B cell (primary cell): ENCODE measurements around the gene CC2D2B. TPM values are rescaled to one million over a fixed set of nuclear protein-coding genes. Genes with fewer than 3 reads are reported as not detected.

Experiments
- ATAC-seq: fragments of 200-7000 bp; cut with Tn5 transposase; one replicate; pipeline ENCODE4 v1.10.0; 2021; ENCODE audit warnings: low read depth, mild to moderate bottlenecking, moderate number of reproducible peaks, moderate library complexity
- CTCF ChIA-PET: fragments of 350-600 bp; sonication (Branson Sonifier 250); formaldehyde crosslinking; loops from one replicate; lab custom pipeline; 2021; ENCODE audit warnings: antibody characterized with exemption, inconsistent platforms; lab: Charles Lee
- POLR2A ChIA-PET: fragments of 350-600 bp; sonication (Branson Sonifier 250); formaldehyde crosslinking; loops from one replicate; lab custom pipeline; 2021; ENCODE audit warnings: antibody characterized with exemption; lab: Charles Lee
- DNase-seq: peaks from one replicate; pipeline ENCODE4 v3.0.0; 2013
- H2AFZ ChIP-seq: 2 replicates; pipeline ENCODE4 v1.6.1; 2012; ENCODE audit warnings: mild to moderate bottlenecking, low read depth, low read length; ENCODE audit not compliant: insufficient read depth, poor library complexity, severe bottlenecking
- H3K27ac ChIP-seq, 2 donors: 1 replicate in 1 of 2; 2 replicates in 1 of 2; pipeline ENCODE4 v1.5.1; 2012 to 2013; ENCODE audit warnings: low read length in 2 of 2, mild to moderate bottlenecking in 2 of 2, moderate library complexity in 1 of 2
- H3K27me3 ChIP-seq, 4 experiments: fragments of 200-600 bp in 1 of 4; sonication (generic) in 1 of 4; replicated peaks in 1 of 4; 1 replicate in 2 of 4; 2 replicates in 2 of 4; pipeline versions ENCODE4 v1.6.1 to v1.7.0; 2013 to 2016; ENCODE audit warnings: low read length in 3 of 4, mild to moderate bottlenecking in 2 of 4, mixed read lengths in 1 of 4, moderate library complexity in 1 of 4; ENCODE audit not compliant: insufficient read depth in 4 of 4, control insufficient read depth in 3 of 4; ENCODE audit errors: control extremely low read depth in 1 of 4
- H3K36me3 ChIP-seq, 2 experiments: replicated peaks in 1 of 2; 1 replicate in 1 of 2; 2 replicates in 1 of 2; pipeline versions ENCODE4 v1.6.1 to v1.7.1; 2013; ENCODE audit warnings: low read length in 1 of 2; ENCODE audit not compliant: insufficient read depth in 2 of 2, control insufficient read depth in 1 of 2; ENCODE audit errors: control extremely low read depth in 1 of 2, extremely low read depth in 1 of 2
- H3K4me1 ChIP-seq, 2 donors: fragments of 200-600 bp in 1 of 2; sonication (generic) in 1 of 2; 1 replicate in 1 of 2; 2 replicates in 1 of 2; pipeline versions ENCODE4 v1.5.1 to v1.6.1; 2013 to 2017; ENCODE audit warnings: low read length in 2 of 2; ENCODE audit not compliant: control insufficient read depth in 2 of 2, insufficient read depth in 2 of 2
- H3K4me2 ChIP-seq: replicated peaks from 2 replicates; pipeline ENCODE3; 2012; ENCODE audit warnings: mild to moderate bottlenecking, low read depth, low read length; ENCODE audit not compliant: poor library complexity, severe bottlenecking
- H3K4me3 ChIP-seq, 5 experiments: fragments of 200-600 bp in 1 of 5; sonication (generic) in 1 of 5; 1 replicate in 3 of 5; 2 replicates in 2 of 5; pipeline versions ENCODE4 v1.5.1 to v1.7.0; 2011 to 2016; ENCODE audit warnings: low read length in 4 of 5, mild to moderate bottlenecking in 4 of 5, low read depth in 2 of 5, control low read depth in 1 of 5, moderate library complexity in 1 of 5; ENCODE audit not compliant: insufficient read depth in 1 of 5; ENCODE audit errors: control extremely low read depth in 1 of 5, extremely low read depth in 1 of 5
- H3K79me2 ChIP-seq: fragments of 200-600 bp; sonication (generic); one replicate; pipeline ENCODE4 v1.6.0; 2016; ENCODE audit warnings: low read length; ENCODE audit not compliant: control insufficient read depth, insufficient read depth
- H3K9ac ChIP-seq: fragments of 200-600 bp; sonication (generic); 2 replicates; pipeline ENCODE4 v1.6.1; 2017; ENCODE audit warnings: mild to moderate bottlenecking, low read length, moderate library complexity
- H3K9me3 ChIP-seq, 3 donors: one replicate each; pipeline versions ENCODE4 v1.6.1 to v1.7.1; 2013; ENCODE audit warnings: low read length in 2 of 3; ENCODE audit not compliant: control insufficient read depth in 2 of 3, insufficient read depth in 1 of 3; ENCODE audit errors: control extremely low read depth in 1 of 3
- H4K20me1 ChIP-seq: 2 replicates; pipeline ENCODE4 v1.6.0; 2012; ENCODE audit warnings: mild to moderate bottlenecking, low read length; ENCODE audit not compliant: insufficient read depth, control insufficient read depth, poor library complexity, severe bottlenecking
- H3K27ac Mint-ChIP-seq: one replicate; pipeline ENCODE4 v1.8.0; 2021; ENCODE audit warnings: mixed read lengths
- H3K27me3 Mint-ChIP-seq: one replicate; pipeline ENCODE4 v1.8.0; 2021; ENCODE audit warnings: mixed read lengths
- H3K4me1 Mint-ChIP-seq: one replicate; pipeline ENCODE4 v1.8.0; 2021; ENCODE audit warnings: mixed read lengths
- H3K4me3 Mint-ChIP-seq: one replicate; pipeline ENCODE4 v1.8.0; 2021; ENCODE audit warnings: mixed read lengths
- H3K9me3 Mint-ChIP-seq: one replicate; pipeline ENCODE4 v1.8.0; 2022; ENCODE audit warnings: mixed read lengths; ENCODE audit not compliant: insufficient read depth
- CTCF ChIP-seq: fragments of 200-600 bp; IDR thresholded peaks from one replicate; pipeline ENCODE4 v1.8.0; 2022; ENCODE audit warnings: antibody characterized with exemption, mild to moderate bottlenecking
- EZH2 ChIP-seq: IDR thresholded peaks from 2 replicates; pipeline ENCODE4 v1.6.1; 2012; ENCODE audit warnings: borderline replicate concordance, low read depth, mild to moderate bottlenecking, moderate library complexity, low read length; ENCODE audit not compliant: insufficient read depth, poor library complexity, severe bottlenecking
- WGBS: methylation state at CpG from one replicate; pipeline ENCODE4 v1.1.5; 2013; ENCODE audit warnings: missing lambda C conversion rate; ENCODE audit not compliant: insufficient coverage; 5-methylcytosine and 5-hydroxymethylcytosine counted together
- intact Hi-C: fragments of 100-400 bp; cut with micrococcal nuclease; formaldehyde crosslinking; loops from one replicate; pipeline ENCODE4 v1.10.0; 2022
- polyA plus RNA-seq: library from polyadenylated mRNA; depleted of rRNA; stranded (reverse); fragments of >200 nt; gene quantifications from 2 replicates; pipeline ENCODE4 v1.2.3, GENCODE V29; 2012
- total RNA-seq, 2 donors: library from RNA; stranded (reverse); fragments of 120-200 nt in 1 of 2; gene quantifications; 1 replicate in 1 of 2; 2 replicates in 1 of 2; pipeline versions ENCODE4 v1.2.3 to v1.2.4, GENCODE V29; 2013 to 2022

CC2D2B gene
- total and polyA plus RNA-seq, 2 donors (not counting 1 experiment from before 2014, with no cell fraction given) = 0.70 to 2.1 TPM

GRCh38 chr10:96056787-96057186 is 149.0 kb downstream of the CC2D2B start:
- H3K4me1 Mint-ChIP-seq = no peaks in the 10 kb centered on the region
- H3K9me3 ChIP-seq = no peaks in the 10 kb centered on the region
- POLR2A ChIA-PET = no interaction called here
- H3K9ac ChIP-seq = no peak overlapping the region
- ATAC-seq = no peak
- no peak overlapping the region for H3K27ac Mint-ChIP-seq
- CTCF ChIA-PET = no interaction called here
- no peak overlapping the region for H3K4me3 Mint-ChIP-seq
- peaks cover 13% of the 10 kb centered on the region for H3K79me2 ChIP-seq
- H3K27ac ChIP-seq = no peak overlapping the region
- no peaks in the 10 kb centered on the region for H3K27me3 ChIP-seq
- peaks cover 3 to 48% of the 10 kb centered on the region in 2 experiments for H3K36me3 ChIP-seq
- intact Hi-C loops = no loop called here
- no peak for TF ChIP-seq CTCF
- TF ChIP-seq EZH2 = no peak
- H3K4me3 ChIP-seq = no peak overlapping the region
- H2AFZ ChIP-seq = no peak overlapping the region
- H3K27me3 Mint-ChIP-seq = no peaks in the 10 kb centered on the region
- no peaks in the 10 kb centered on the region for H3K4me1 ChIP-seq
- no peak for DNase-seq
- no peaks in the 10 kb centered on the region for H3K9me3 Mint-ChIP-seq
- H3K4me2 ChIP-seq = no peak overlapping the region
- H4K20me1 ChIP-seq = no peaks in the 10 kb centered on the region
- WGBS = 98% methylated on average over 6 of the region's 7 CpGs

GRCh38 chr10:96061232-96061631 is 153.5 kb downstream of the CC2D2B start:
- DNase-seq = no peak
- TF ChIP-seq CTCF (no peak), EZH2 (no peak)
- Mint-ChIP-seq H3K9me3 (no peaks in the 10 kb centered on the region), H3K27me3 (no peaks in the 10 kb centered on the region), H3K4me1 (no peaks in the 10 kb centered on the region), H3K27ac (no peak overlapping the region), H3K4me3 (no peak overlapping the region)
- Histone ChIP-seq H3K4me2 (no peak overlapping the region), H3K4me3 (no peak overlapping the region), H3K27ac (no peak overlapping the region), H3K9me3 (no peaks in the 10 kb centered on the region), H3K36me3 (peaks cover 6 to 39% of the 10 kb centered on the region in 2 experiments), H3K9ac (no peak overlapping the region), H3K27me3 (no peaks in the 10 kb centered on the region), H4K20me1 (no peaks in the 10 kb centered on the region), H2AFZ (no peak overlapping the region), H3K79me2 (no peaks in the 10 kb centered on the region), H3K4me1 (no peaks in the 10 kb centered on the region)
- intact Hi-C loops = no loop called here
- ChIA-PET CTCF (no interaction called here), POLR2A (no interaction called here)
- 100% methylated on average over 2 of the region's 3 CpGs for WGBS
- no peak for ATAC-seq
